GM23338 (cell line): ENCODE data around the gene ZNF469. TPM values are rescaled to one million over a fixed set of nuclear protein-coding genes. Genes with fewer than 3 reads are reported as not detected.
"Not testable (repeated sequence)": the region's sequence is repeated elsewhere in the genome, so short reads cannot be mapped to it uniquely, and the experiment has no call there.

Experiments
- ATAC-seq: fragments of 200-7000 bp; cut with Tn5 transposase; 3 replicates; pipeline ENCODE4 v1.9.1; 2020
- DNase-seq: peaks from one replicate; pipeline ENCODE4 v3.0.0-alpha.2; 2015; ENCODE audit warnings: low spot score
- H2AFZ ChIP-seq: fragments of 200-600 bp; sonication (generic); 2 replicates; pipeline ENCODE4 v1.8.0; 2016; ENCODE audit warnings: antibody characterized with exemption, mild to moderate bottlenecking, moderate library complexity
- H3F3A ChIP-seq: fragments of 200-600 bp; sonication (generic); replicated peaks from 2 replicates; pipeline ENCODE4 v1.8.0; 2017; ENCODE audit warnings: antibody characterized with exemption, mixed run types, low read depth
- H3K27ac ChIP-seq: fragments of 200-600 bp; sonication (generic); 2 replicates; pipeline ENCODE4 v1.6.1; 2016; ENCODE audit warnings: low read depth
- H3K27me3 ChIP-seq: fragments of 200-600 bp; sonication (generic); 2 replicates; pipeline ENCODE4 v1.8.0; 2016; ENCODE audit warnings: mild to moderate bottlenecking, mixed run types, moderate library complexity; ENCODE audit not compliant: insufficient read depth
- H3K36me3 ChIP-seq: fragments of 200-600 bp; sonication (generic); 2 replicates; pipeline ENCODE4 v1.8.0; 2016; ENCODE audit warnings: mild to moderate bottlenecking; ENCODE audit not compliant: insufficient read depth
- H3K4me1 ChIP-seq: fragments of 200-600 bp; sonication (generic); 2 replicates; pipeline ENCODE4 v1.8.0; 2016; ENCODE audit warnings: mild to moderate bottlenecking, moderate library complexity; ENCODE audit not compliant: insufficient read depth
- H3K4me2 ChIP-seq: fragments of 200-600 bp; sonication (generic); 2 replicates; pipeline ENCODE4 v1.7.1; 2017; ENCODE audit warnings: mixed run types
- H3K4me3 ChIP-seq: fragments of 200-600 bp; sonication (generic); 2 replicates; pipeline ENCODE4 v1.6.1; 2016; ENCODE audit warnings: mixed run types
- H3K79me2 ChIP-seq: fragments of 200-600 bp; sonication (generic); replicated peaks from 2 replicates; pipeline ENCODE4 v1.8.0; 2017; ENCODE audit warnings: mild to moderate bottlenecking; ENCODE audit not compliant: insufficient read depth
- H3K9me2 ChIP-seq: fragments of 200-600 bp; sonication (generic); 2 replicates; pipeline ENCODE4 v1.8.0; 2017; ENCODE audit not compliant: insufficient read depth
- H4K20me1 ChIP-seq: fragments of 200-600 bp; sonication (generic); replicated peaks from 2 replicates; pipeline ENCODE4 v1.8.0; 2017; ENCODE audit warnings: mild to moderate bottlenecking; ENCODE audit not compliant: insufficient read depth
- H3K27ac Mint-ChIP-seq: 2 replicates; pipeline ENCODE4 v1.8.0; 2020; ENCODE audit warnings: inconsistent platforms, mild to moderate bottlenecking, moderate library complexity, mixed read lengths
- H3K27me3 Mint-ChIP-seq: 3 replicates; pipeline ENCODE4 v1.8.0; 2022; ENCODE audit warnings: low read depth, mild to moderate bottlenecking, moderate library complexity, mixed read lengths, inconsistent platforms; ENCODE audit not compliant: insufficient read depth, poor library complexity
- H3K36me3 Mint-ChIP-seq: 3 replicates; pipeline ENCODE4 v1.8.0; 2021; ENCODE audit warnings: low read depth, mild to moderate bottlenecking, inconsistent platforms, moderate library complexity, mixed read lengths
- H3K4me1 Mint-ChIP-seq: 3 replicates; pipeline ENCODE4 v1.8.0; 2020; ENCODE audit warnings: mild to moderate bottlenecking, inconsistent platforms, mixed read lengths
- H3K4me3 Mint-ChIP-seq: 3 replicates; pipeline ENCODE4 v1.8.0; 2021; ENCODE audit warnings: moderate library complexity, mild to moderate bottlenecking, inconsistent platforms, mixed read lengths
- H3K9me3 Mint-ChIP-seq: 3 replicates; pipeline ENCODE4 v1.8.0; 2020; ENCODE audit warnings: moderate library complexity, mild to moderate bottlenecking, inconsistent platforms, mixed read lengths
- EZH2 ChIP-seq: fragments of 200-600 bp; sonication (generic); IDR thresholded peaks from one replicate; pipeline ENCODE4 v1.8.0; 2017; ENCODE audit warnings: antibody characterized with exemption, mild to moderate bottlenecking, low read depth; ENCODE audit not compliant: unreplicated experiment
- EZH2phosphoT487 ChIP-seq: fragments of 200-600 bp; sonication (generic); IDR thresholded peaks from one replicate; pipeline ENCODE4 v1.8.1; 2018; ENCODE audit warnings: antibody characterized with exemption; ENCODE audit not compliant: unreplicated experiment
- JUNB ChIP-seq: IDR thresholded peaks from one replicate; pipeline ENCODE4 v1.6.1; 2016; ENCODE audit warnings: antibody characterized with exemption; ENCODE audit not compliant: unreplicated experiment
- NANOG ChIP-seq: IDR thresholded peaks from 2 replicates; pipeline ENCODE4 v1.6.1; 2016; ENCODE audit warnings: antibody characterized with exemption, borderline replicate concordance
- POLR2AphosphoS5 ChIP-seq: IDR thresholded peaks from 2 replicates; pipeline ENCODE4 v1.6.1; 2016; ENCODE audit warnings: antibody characterized with exemption, low read depth
- REST ChIP-seq: IDR thresholded peaks from one replicate; pipeline ENCODE4 v1.6.1; 2018; ENCODE audit warnings: antibody characterized with exemption; ENCODE audit not compliant: unreplicated experiment
- STAT1 ChIP-seq: IDR thresholded peaks from one replicate; pipeline ENCODE4 v1.6.1; 2016; ENCODE audit warnings: antibody characterized with exemption; ENCODE audit not compliant: unreplicated experiment
- ZNF114 ChIP-seq: fragments of 250-450 bp; sonication (Bioruptor Pico); IDR thresholded peaks from 2 replicates; pipeline ENCODE4 v1.5.0; 2020; ENCODE audit warnings: mild to moderate bottlenecking, moderate library complexity
- ZNF331 ChIP-seq: fragments of 250-450 bp; sonication (Bioruptor Pico); IDR thresholded peaks from 2 replicates; pipeline ENCODE4 v1.5.0; 2020; ENCODE audit warnings: low read depth, mild to moderate bottlenecking, moderate library complexity
- polyA plus RNA-seq: library from polyadenylated mRNA; unstranded; fragments of >200 nt; fragmentation: Nextera tagmentation; extraction: Ambion mirVana; gene quantifications from 2 replicates; pipeline ENCODE4 v1.2.1, GENCODE V29; 2016
- total RNA-seq: library from RNA; depleted of rRNA; stranded (reverse); fragments of >200 nt; shearing (Covaris generic); gene quantifications from 2 replicates; pipeline ENCODE4 v1.2.3, GENCODE V29; 2014
- TF ChIP-seq, protein P1 (sequence below): IDR thresholded peaks from 2 replicates; pipeline ENCODE4 v1.6.1; 2016; ENCODE audit warnings: antibody characterized with exemption

Gene ZNF469
- total and polyA plus RNA-seq, 2 experiments from 2014 or later: 0.23 to 1.9 TPM

- no peak overlapping the region for H3K27ac Mint-ChIP-seq
These were observed 23.8 kb upstream of the ZNF469 start for GRCh38 chr16:88359008-88359407.

GRCh38 chr16:88360401-88360800, 22.4 kb upstream of the ZNF469 start:
- not testable (repeated sequence) for ATAC-seq, DNase-seq, H3K4me1 Mint-ChIP-seq, H3K79me2 ChIP-seq, H3K27ac Mint-ChIP-seq, H2AFZ ChIP-seq, H3K9me2 ChIP-seq, H3K4me3 ChIP-seq, H3K27me3 ChIP-seq, H3K27ac ChIP-seq, H3K4me3 Mint-ChIP-seq, H3K36me3 Mint-ChIP-seq, H3K36me3 ChIP-seq, H3K4me2 ChIP-seq, H3K27me3 Mint-ChIP-seq, H4K20me1 ChIP-seq, H3F3A ChIP-seq
- H3K9me3 Mint-ChIP-seq: peaks cover 34% of the 10 kb centered on the region
- H3K4me1 ChIP-seq: 0 out of 2 replicates have a peak, but pooled peaks cover 11% of the 10 kb centered on the region

More at GRCh38 chr16:88359008-88359407, 23.8 kb upstream of the ZNF469 start:
- Histone ChIP-seq H3K4me2 (no peak overlapping the region), H3K27me3 (no peaks in the 10 kb centered on the region), H3K4me1 (0 out of 2 replicates have a peak, but pooled peaks cover 11% of the 10 kb centered on the region), H3K4me3 (no peak overlapping the region), H4K20me1 (no peaks in the 10 kb centered on the region), H3K27ac (no peak overlapping the region), H3K9me2 (no peaks in the 10 kb centered on the region), H3K79me2 (no peaks in the 10 kb centered on the region), H2AFZ (0 out of 2 replicates have a peak overlapping the region, but pooled peaks have one; percentile 23), H3K36me3 (no peaks in the 10 kb centered on the region), H3F3A (no peaks in the 10 kb centered on the region)
- Mint-ChIP-seq H3K9me3 (peaks cover 34% of the 10 kb centered on the region), H3K4me1 (peaks cover 9% of the 10 kb centered on the region; the same call in 2 of the 3 replicates), H3K36me3 (no peaks in the 10 kb centered on the region), H3K4me3 (no peak overlapping the region), H3K27me3 (no peaks in the 10 kb centered on the region)
- ATAC-seq (peak; percentile 50), DNase-seq (no peak)
- TF ChIP-seq JUNB: no peak

DNA sequence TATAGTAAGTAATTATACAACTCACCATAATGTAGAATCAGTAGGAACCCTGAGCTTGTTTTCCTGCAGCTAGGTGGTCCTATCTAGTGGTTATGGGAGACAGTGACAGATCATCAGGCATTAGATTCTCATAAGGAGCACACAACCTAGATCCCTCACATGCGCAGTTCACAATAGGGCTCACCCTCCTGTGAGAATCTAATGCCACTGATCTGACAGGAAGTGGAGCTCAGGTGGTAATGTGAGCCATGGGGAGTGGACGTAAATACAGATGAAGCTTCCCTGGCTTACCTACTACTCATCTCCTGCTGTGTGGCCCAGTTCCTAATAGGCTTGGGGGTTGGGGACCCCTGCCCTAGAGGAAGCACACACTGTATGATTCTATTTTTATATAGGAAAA, 21.8 kb upstream of the ZNF469 start:
- Histone ChIP-seq H3F3A (no peaks in the 10 kb centered on the region), H3K4me3 (no peak overlapping the region), H3K4me2 (no peak overlapping the region), H2AFZ (no peak overlapping the region), H3K36me3 (no peaks in the 10 kb centered on the region), H4K20me1 (no peaks in the 10 kb centered on the region), H3K79me2 (no peaks in the 10 kb centered on the region), H3K9me2 (no peaks in the 10 kb centered on the region), H3K27ac (no peak overlapping the region), H3K27me3 (no peaks in the 10 kb centered on the region), H3K4me1 (0 out of 2 replicates have a peak, but pooled peaks cover 11% of the 10 kb centered on the region)
- peaks cover 9% of the 10 kb centered on the region; the same call in 2 of the 3 replicates for H3K4me1 Mint-ChIP-seq
- peaks cover 34% of the 10 kb centered on the region for H3K9me3 Mint-ChIP-seq
- H3K27ac Mint-ChIP-seq: no peak overlapping the region
- DNase-seq (no peak), ATAC-seq (no peak)
- H3K36me3 Mint-ChIP-seq: no peaks in the 10 kb centered on the region
- no peaks in the 10 kb centered on the region for H3K27me3 Mint-ChIP-seq
- H3K4me3 Mint-ChIP-seq: no peak overlapping the region
- TF ChIP-seq ZNF114 (CRISPR knock-in tag) (no peak), JUNB (no peak), NANOG (no peak), POLR2AphosphoS5 (no peak), EZH2phosphoT487 (no peak), STAT1 (no peak), EZH2 (no peak), ZNF331 (CRISPR knock-in tag) (no peak), REST (no peak)
- TF ChIP-seq, protein P1, sequence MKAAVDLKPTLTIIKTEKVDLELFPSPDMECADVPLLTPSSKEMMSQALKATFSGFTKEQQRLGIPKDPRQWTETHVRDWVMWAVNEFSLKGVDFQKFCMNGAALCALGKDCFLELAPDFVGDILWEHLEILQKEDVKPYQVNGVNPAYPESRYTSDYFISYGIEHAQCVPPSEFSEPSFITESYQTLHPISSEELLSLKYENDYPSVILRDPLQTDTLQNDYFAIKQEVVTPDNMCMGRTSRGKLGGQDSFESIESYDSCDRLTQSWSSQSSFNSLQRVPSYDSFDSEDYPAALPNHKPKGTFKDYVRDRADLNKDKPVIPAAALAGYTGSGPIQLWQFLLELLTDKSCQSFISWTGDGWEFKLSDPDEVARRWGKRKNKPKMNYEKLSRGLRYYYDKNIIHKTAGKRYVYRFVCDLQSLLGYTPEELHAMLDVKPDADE: no peak
